Tibial nerve (tissue), 4 donors: Measurements from ENCODE around the gene CDON. TPM values are rescaled to one million over a fixed set of nuclear protein-coding genes. Genes with fewer than 3 reads are reported as not detected.
A peak's percentile ranks its signal among the peaks of the same experiment; 100 is the strongest.

Source experiments
- DNase-seq, 2 donors: peaks; one replicate each; pipeline ENCODE4 v3.0.0-alpha.2; 2019; ENCODE audit warnings: low spot score in 2 of 2
- H3K27ac ChIP-seq, 4 donors: fragments of 200-600 bp; sonication (generic) in 3 of 4; one replicate each; pipeline ENCODE4 v1.5.1; 2017 to 2019; ENCODE audit warnings: mild to moderate bottlenecking in 1 of 4
- H3K27me3 ChIP-seq, 2 donors: fragments of 200-600 bp; sonication (generic) in 1 of 2; one replicate each; pipeline versions ENCODE4 v1.5.1 to v1.6.0; 2017 to 2019
- H3K36me3 ChIP-seq, 3 donors: fragments of 200-600 bp; sonication (generic); one replicate each; pipeline ENCODE4 v1.5.1; 2018 to 2019
- H3K4me1 ChIP-seq, 4 donors: fragments of 200-600 bp; sonication (generic) in 3 of 4; one replicate each; pipeline ENCODE4 v1.5.1; 2017 to 2019
- H3K4me3 ChIP-seq, 4 donors: fragments of 200-600 bp; sonication (generic) in 3 of 4; one replicate each; pipeline ENCODE4 v1.5.1; 2017 to 2019; ENCODE audit warnings: mild to moderate bottlenecking in 1 of 4, moderate library complexity in 1 of 4
- H3K9me3 ChIP-seq, 4 donors: fragments of 200-600 bp; sonication (generic) in 3 of 4; one replicate each; pipeline ENCODE4 v1.5.1; 2017 to 2019
- CTCF ChIP-seq, 5 experiments: fragments of 200-600 bp in 3 of 5; fragments of 450-650 bp in 2 of 5; sonication (generic) in 3 of 5; IDR thresholded peaks; one replicate each; pipeline ENCODE4 v1.5.1; 2016 to 2019; ENCODE audit warnings: antibody characterized with exemption in 5 of 5, mild to moderate bottlenecking in 3 of 5, moderate library complexity in 2 of 5
- EP300 ChIP-seq, 2 donors: sonication (generic); formaldehyde crosslinking; IDR thresholded peaks; one replicate each; pipeline ENCODE4 v1.6.1; 2017; ENCODE audit warnings: antibody characterized with exemption in 2 of 2, mild to moderate bottlenecking in 1 of 2
- POLR2A ChIP-seq, 2 donors: fragments of 450-650 bp; IDR thresholded peaks; one replicate each; pipeline ENCODE4 v1.6.1; 2017; ENCODE audit warnings: antibody characterized with exemption in 2 of 2, mild to moderate bottlenecking in 2 of 2, moderate library complexity in 2 of 2
- WGBS, 2 donors: methylation state at CpG; one replicate each; pipeline ENCODE4 v1.1.5; 2018; 5-methylcytosine and 5-hydroxymethylcytosine counted together
- total RNA-seq, 4 donors: library from RNA; depleted of rRNA; stranded (reverse); fragments of >200 nt; gene quantifications; one replicate each; pipeline ENCODE4 v1.1.0, GENCODE V29; 2016

The CDON gene
- total RNA-seq, 4 donors from 2014 or later, result 14.4 to 25.9 (median 15.3) TPM

- DNase-seq, result peak in 1 of 2 donors; percentile 55
- Histone ChIP-seq H3K4me3 (no peak overlapping the region), H3K4me1 (peaks cover 0 to 40% (median 3%) of the 10 kb centered on the region in 4 donors), H3K27me3 (no peaks in the 10 kb centered on the region), H3K27ac (no peak overlapping the region), H3K9me3 (no peaks in the 10 kb centered on the region), H3K36me3 (no peaks in the 10 kb centered on the region)
- no peak for TF ChIP-seq EP300 (IDR thresholded peaks at IDR 0.05)
- TF ChIP-seq POLR2A (IDR thresholded peaks at IDR 0.05), result no peak
- no peak for TF ChIP-seq CTCF (IDR thresholded peaks at IDR 0.05)
- WGBS, 2 donors, result 63 to 65% methylated on average over 7 of the region's 7 CpGs
These were observed 109.7 kb downstream of the CDON start for GRCh38 chr11:125952973-125953372.

GRCh38 chr11:125952559-125952958, 110.1 kb downstream of the CDON start:
- Histone ChIP-seq H3K27me3 (no peaks in the 10 kb centered on the region), H3K9me3 (no peaks in the 10 kb centered on the region), H3K27ac (no peak overlapping the region), H3K4me3 (no peak overlapping the region), H3K4me1 (peaks cover 0 to 40% (median 3%) of the 10 kb centered on the region in 4 donors), H3K36me3 (no peaks in the 10 kb centered on the region)
- DNase-seq, result no peak
- WGBS, 2 donors, result 63 to 95% methylated on average over 2 of the region's 2 CpGs
- no peak for TF ChIP-seq EP300 (IDR thresholded peaks at IDR 0.05)
- TF ChIP-seq POLR2A (IDR thresholded peaks at IDR 0.05), result no peak
- TF ChIP-seq CTCF (IDR thresholded peaks at IDR 0.05), result no peak

- Histone ChIP-seq H3K4me1 (peaks cover 0 to 34% (median under 1%) of the 10 kb centered on the region in 4 donors), H3K4me3 (no peak overlapping the region), H3K36me3 (no peaks in the 10 kb centered on the region), H3K27ac (no peak overlapping the region), H3K9me3 (no peaks in the 10 kb centered on the region), H3K27me3 (no peaks in the 10 kb centered on the region)
- WGBS, 2 donors, result 61 to 66% methylated on average over 3 to 11 of the region's 11 CpGs
- DNase-seq, result no peak
- TF ChIP-seq EP300 (IDR thresholded peaks at IDR 0.05) (no peak), POLR2A (IDR thresholded peaks at IDR 0.05) (no peak), CTCF (IDR thresholded peaks at IDR 0.05) (no peak)
These were observed 110.9 kb downstream of the CDON start for GRCh38 chr11:125951731-125952130.

- H3K4me1 ChIP-seq, result peaks cover 0 to 27% (median 0%) of the 10 kb centered on the region in 4 donors
- H3K27me3 ChIP-seq, result no peaks in the 10 kb centered on the region
- H3K36me3 ChIP-seq, result no peaks in the 10 kb centered on the region
- H3K9me3 ChIP-seq, result no peaks in the 10 kb centered on the region
- H3K4me3 ChIP-seq, result no peak overlapping the region
- H3K27ac ChIP-seq, result peak overlapping the region in 1 of 4 donors; percentile 36
- DNase-seq, result no peak
- 43 to 52% methylated on average over 10 to 12 of the region's 15 CpGs for WGBS, 2 donors
- TF ChIP-seq EP300 (IDR thresholded peaks at IDR 0.05) (peak in 1 of 2 donors; percentile 36), POLR2A (IDR thresholded peaks at IDR 0.05) (no peak)
These were observed 111.7 kb downstream of the CDON start for GRCh38 chr11:125950696-125951651.

GRCh38 chr11:125950178-125950490, 112.5 kb downstream of the CDON start:
- no peak for DNase-seq
- Histone ChIP-seq H3K27me3 (no peaks in the 10 kb centered on the region), H3K36me3 (no peaks in the 10 kb centered on the region), H3K4me3 (no peak overlapping the region), H3K9me3 (no peaks in the 10 kb centered on the region), H3K4me1 (peaks cover 0 to 21% (median 0%) of the 10 kb centered on the region in 4 donors), H3K27ac (no peak overlapping the region)
- 84 to 88% methylated on average over 7 to 8 of the region's 11 CpGs for WGBS, 2 donors
- TF ChIP-seq EP300 (IDR thresholded peaks at IDR 0.05) (no peak), CTCF (IDR thresholded peaks at IDR 0.05) (no peak), POLR2A (IDR thresholded peaks at IDR 0.05) (no peak)
